DMS79 (cell line): ENCODE results near the gene SENP8.

ENCODE experiments used
- DNase-seq: peaks from one replicate; lab custom pipeline; 2025; lab: John Stamatoyannopoulos, UW

Gene SENP8

DNA sequence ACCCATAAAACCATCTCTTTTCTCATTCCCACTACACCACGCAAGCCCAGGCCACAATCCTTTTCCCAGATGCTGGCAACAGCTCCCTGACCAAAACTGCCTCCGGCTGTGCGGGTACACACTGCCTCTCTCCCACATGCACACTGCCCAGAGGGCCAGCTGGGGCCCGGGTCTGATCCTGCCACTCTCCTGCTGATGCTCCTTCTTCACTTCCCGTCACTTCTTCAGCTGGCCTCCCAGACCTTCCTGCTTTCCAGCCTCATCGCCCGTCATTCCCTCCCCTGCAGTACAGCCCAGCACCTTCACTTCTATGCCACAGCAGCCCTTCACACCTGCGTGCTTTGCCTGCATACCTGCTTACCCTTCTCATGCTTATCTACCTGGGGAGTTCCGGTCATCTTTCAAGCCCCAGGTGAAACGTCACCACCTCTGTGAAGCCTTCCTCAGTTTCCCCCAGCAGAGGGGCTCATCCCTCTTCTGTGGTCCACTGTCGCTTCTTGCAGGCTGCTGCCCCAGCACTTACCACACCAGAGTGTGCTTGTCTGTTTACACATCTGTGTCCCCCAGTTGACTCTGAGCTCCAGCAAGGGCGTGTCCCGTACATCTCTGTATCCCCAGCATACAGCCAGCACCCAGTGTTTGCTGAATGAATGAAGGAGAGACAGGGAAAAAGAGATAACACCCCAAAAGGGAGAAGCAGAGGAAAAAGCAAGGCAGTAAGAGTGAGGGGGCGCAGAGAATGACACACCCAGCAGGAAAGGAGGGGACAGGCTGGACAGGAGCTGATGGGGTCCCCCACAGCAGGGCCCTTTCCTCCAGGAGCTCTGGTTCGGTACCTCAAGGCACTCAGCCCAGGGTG is 57.2 kb downstream of the SENP8 start:
- no peak for DNase-seq

DNA sequence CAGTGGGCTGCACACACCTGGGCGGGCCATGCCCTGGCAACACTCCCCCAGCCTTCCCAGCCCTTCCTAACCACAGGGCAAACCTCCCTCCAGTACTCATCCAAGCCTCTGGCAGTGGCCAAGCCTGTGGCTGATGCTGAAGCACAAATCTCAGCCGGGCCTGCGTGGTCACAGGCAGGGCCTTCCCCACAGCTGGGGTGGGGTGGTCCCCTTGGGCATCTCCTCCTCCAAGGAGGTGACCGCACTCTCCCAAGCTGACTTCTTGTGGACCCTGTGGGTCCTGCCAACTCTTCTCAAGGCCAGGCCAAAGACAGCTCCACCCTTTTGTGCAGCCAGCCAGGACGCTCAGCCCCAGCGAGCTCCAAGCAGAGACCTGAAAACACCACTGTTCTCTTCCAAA is 58.0 kb downstream of the SENP8 start:
- DNase-seq, result no peak

DNA sequence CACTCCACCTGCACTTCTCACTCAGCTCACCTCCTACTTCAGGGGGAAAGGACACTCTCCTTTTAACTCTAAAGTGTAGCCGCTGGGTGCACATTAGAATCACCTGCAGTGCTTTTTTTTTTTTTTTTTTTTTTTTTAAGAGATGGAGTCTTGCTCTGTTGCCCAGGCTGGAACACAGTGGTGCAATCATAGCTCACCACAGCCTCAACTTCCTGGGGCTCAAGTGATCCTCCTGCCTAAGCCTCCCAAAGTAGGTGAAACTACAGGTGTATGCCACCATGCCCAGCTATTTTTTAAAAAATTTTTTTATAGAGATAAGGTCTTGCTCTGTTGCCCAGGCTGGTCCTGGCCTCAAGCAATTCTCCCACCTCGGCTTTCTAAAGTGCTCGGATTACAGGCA is 58.5 kb downstream of the SENP8 start:
- no peak for DNase-seq

DNA sequence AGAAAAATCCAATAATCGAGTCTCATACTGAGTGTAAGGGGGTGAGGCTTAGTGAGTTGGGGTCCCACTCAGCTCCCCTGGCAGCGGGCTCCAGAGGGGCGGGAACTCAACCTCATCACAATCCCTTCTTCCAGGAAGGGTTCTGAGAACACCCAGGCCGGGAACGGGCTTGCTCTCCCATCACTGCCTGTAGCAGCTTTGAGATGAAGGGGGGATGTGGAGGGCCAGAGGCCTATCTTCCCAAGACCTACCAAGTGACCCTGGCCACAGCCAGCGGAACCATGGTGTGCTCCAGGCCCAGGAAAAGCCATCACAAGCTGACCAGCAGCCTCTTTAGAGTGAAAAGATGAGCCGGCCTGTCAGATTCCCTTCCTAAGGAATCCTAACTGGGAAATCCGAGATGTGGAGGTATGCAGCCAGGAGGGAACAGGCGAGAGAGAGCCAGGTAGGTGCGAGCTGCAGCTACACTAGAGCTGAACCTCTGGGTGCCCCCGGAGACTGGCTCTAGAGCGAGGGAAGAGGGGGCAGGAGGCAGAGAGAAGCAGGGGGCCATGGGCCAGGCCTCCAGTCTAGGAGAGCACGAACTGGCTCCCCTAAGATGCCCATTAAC is 60.9 kb downstream of the SENP8 start:
- no peak for DNase-seq

DNA sequence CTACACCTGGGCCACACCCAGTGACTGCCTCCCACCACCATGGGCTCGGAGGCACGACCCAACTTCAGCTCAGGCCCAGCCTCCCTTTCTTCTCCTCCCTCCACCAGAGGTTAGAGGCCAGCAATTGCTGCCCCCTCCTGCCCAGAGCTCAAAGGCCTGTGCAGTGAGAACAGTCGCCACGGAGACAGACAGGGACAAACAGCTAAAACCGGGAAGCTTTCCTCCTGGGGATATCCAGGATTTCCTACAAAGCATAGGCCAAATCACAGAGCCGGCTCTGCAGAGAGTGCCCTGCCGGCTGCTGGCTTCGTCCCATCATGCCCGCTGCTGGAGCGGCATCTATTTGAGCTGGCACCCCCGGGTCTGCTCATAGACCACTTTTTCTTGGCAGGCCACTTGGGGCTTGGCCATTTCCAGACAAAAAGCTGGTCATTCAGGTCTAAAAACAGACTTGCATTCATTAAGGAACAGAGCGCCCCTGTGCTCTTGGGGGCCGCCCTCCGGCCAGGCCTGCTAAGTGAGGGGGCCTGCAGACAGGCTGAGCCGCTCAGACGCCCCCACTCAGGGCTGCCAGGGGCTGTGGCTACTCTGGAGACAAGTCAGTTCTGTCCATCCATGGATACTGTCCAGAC is 61.9 kb downstream of the SENP8 start:
- DNase-seq, result no peak

DNA sequence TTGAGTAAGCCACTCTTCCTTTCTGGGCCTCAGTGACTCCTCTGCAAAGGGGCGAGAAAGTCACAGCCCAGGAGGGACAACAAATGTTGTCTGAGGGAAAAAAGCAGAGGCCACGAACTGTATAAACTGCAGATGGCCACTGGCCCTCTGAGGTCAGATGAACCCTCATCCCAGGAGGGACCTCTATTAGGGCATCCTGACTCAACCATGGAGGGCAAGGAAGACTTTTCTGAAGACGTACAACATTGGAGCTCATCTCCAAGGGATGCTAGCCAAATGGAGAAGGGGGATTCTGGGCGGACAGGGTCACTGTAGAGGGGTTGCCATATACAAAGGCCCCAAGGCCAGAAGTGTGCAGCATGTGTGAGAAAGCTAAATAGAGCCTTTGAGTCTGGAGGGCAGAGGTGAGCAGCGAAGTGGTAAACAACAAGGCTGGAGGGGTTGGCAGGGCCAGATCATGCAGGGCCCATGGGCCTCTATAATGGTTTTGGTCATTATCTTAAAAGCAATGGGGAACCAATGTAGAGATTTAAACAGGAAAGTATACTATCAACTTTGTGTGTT is 62.6 kb downstream of the SENP8 start:
- no peak for DNase-seq

DNA sequence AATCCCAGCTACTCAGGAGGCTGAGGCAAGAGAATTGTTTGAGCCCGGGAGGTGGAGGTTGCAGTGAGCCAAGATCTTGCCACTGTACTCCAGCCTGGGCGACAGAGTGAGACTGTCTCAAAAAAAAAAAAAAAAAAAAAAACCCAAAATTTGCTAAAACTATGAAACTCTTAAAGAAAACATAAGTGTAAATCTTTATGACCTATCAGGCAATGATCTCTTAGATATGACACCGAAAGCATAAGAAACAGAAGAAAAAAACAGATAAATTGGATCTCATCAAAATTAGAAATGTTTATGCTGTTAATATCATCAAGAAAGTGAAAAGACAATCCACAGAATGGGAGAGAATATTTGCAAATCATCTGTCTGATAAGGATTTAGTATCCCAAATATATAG is 64.0 kb downstream of the SENP8 start:
- DNase-seq, result no peak

DNA sequence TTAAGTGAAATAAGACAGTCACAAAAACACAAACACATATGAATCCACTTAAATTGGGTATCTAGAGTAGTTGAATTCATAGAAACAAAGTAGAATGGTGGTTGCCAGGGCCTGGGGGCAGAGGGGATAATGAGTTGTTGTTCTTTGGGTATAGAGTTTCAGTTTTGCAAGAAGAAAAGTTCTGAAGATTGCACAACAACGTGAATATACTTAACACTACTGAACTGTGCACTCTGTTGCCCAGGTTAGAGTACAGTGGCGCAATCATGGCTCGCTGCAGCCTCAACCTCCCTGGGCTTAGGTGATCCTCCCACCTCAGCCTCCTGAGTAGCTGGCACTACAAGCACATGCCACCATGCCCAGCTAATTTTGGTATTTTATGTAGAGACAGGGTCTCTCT is 64.5 kb downstream of the SENP8 start:
- no peak for DNase-seq

DNA sequence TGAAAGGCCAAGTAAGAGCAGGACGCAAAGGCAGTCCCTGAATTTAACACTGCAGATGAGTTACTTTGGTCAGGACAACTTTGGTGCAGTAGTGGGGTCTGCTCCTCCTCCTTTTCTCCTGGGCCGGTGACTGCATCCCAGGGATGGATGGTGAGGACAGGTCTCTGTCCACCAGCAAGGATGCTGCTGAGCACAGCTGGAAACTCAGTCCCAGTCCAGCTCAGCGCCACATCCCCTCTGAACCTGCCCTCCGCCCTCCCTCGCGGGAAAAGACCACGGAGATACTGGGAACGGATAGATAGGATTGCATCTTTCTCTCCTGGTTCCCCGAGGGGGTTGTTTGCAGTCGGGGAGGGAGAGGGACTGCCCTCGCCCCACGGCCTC is 65.6 kb downstream of the SENP8 start:
- DNase-seq, result no peak

DNA sequence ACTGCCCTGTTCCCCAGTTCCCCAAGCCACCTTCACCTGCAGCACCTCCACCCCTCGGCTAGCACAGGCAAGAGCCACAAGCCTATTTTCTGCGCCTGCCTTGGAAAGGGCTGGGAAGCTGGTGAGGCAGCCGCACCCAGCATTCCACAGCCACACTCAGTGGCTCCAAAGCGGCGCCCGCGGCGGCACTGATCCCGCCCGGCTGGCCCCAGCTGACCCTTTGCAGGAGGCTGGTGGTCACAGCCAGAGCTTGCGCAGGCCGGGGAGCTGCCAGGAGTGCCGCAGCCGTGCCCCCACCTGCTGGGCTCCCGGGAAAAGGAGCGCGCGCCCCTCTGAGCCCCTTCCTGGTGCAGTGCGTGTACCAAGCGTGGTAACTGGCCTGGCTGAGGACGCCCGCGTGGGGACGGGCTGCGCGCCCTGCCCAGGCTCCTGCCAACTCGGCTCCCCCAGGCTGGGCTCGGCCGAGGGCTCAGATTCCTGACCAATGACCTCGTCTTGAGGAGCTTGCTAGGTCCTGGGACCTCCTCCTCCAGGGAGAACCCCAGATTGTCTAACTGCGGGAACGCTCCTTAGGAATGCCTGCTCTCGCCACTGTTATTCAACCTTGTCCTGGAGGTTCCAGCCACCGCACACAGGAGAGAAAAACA is 66.1 kb downstream of the SENP8 start:
- DNase-seq, result no peak

DNA sequence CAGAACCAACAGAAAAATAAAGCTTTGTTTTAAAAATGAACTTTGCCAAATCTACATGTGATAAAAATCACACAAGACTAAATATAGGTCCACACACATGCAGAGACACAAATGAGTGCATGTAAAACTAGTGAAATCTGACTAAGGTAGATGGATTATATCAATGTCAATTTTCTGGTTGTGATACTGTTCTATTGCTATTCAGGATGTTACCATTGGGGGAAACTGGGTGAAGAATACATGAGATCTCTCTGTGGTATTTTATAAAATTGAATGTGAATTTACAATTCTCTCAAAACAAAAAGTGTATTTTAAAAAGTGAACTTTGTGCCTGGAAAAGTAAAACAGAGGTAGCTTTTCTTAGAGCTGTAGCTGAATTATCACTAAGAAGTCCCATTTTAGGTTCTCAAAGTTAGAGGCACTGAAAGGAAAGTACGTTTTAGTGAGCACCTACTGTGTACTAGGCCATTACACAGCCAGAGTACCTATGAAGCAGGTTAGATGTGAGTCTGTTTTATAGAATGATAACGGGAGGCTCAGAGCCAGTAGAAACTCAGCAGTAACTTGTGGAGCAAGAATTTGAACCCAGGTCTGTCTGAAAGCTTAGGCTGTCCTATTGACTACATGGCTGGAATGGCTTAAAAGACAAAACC is 71.2 kb downstream of the SENP8 start:
- no peak for DNase-seq

DNA sequence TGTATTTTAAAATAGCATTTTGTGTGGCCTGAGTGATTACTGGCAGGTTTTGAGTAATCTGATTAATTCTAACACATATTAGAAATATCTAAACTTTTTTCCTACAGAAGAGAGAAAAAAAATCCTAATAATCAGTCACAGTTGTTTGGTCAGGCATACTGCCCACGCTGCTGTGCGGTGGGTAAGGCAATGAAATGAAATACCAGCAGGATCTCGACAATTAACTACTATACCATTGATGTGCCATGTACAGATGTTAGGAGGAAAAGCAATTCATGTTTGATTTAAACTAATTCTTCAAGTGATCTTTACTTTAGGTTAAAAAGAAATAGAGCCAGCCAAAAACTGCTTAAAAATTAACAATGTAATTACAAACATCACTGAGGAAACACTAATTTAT is 74.2 kb downstream of the SENP8 start:
- DNase-seq, result no peak
